ENCODE measurements around the gene NOL11.
"Not testable (repeated sequence)": the region's sequence is repeated elsewhere in the genome, so short reads cannot be mapped to it uniquely, and the experiment has no call there.

Gene NOL11

DNA sequence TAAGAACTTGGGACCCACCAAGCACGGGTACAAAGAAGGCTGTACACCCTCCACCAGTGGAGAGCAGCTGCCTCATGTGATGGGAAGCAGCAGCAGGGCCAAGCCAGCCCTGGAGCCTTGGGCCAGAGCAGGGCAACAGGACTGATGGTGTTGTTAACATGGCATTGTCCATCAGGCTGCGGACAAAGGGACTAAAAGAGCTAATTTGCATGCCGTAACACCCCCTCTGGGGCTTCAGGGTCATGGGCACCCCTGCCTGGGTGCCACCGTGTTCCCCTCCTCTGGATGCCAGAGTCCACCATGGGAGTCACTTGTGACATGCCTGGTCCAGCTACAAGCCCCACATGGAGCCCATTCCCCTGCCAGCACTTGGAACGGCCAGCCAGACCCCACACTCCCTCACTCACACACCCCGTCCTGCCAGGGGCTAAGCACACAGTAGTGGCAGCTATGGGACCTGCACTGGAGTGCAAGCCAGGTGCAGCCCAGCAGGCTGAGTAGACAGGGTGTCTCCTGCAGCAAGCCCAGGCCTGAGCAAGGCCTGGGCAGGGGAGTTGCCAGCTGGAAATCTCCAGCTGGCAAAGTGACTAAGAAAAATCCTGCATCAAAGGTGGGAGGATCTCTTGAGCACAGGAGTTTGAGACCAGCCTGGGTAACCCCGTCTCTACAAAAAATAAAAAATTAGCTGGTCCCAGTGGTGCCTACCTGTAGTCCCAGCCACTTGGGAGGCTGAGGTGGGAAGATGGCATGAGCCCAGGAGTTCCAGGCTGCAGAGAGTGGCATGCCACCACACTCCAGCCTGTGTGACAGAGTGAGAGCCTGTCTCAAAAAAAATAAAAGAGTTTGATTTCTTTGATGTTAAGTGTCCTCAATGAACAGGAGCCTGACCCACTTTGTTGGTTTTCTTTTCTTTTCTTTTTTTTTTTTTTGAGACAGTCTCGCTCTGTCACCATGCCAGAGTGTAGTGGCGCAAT is 33.7 kb downstream of the NOL11 start:
- H3K4ac ChIP-seq (ENCODE audit: low read depth, low read length), result no peak overlapping the region
- no peak overlapping the region for H2AK5ac ChIP-seq (ENCODE audit: low read length)
- H3K23ac ChIP-seq (ENCODE audit: low read length), result no peak overlapping the region
- no peak overlapping the region for H3K56ac ChIP-seq (ENCODE audit: low read length)
- H2BK15ac ChIP-seq (replicated peaks; ENCODE audit: low read depth), result no peak overlapping the region
- no peaks in the 10 kb centered on the region for H3K27me3 ChIP-seq (ENCODE audit: insufficient read depth, low read length, poor library complexity)
- H3K4me2 ChIP-seq (ENCODE audit: low read length), result no peak overlapping the region
- H3K79me1 ChIP-seq (ENCODE audit: low read length), result no peaks in the 10 kb centered on the region
- no peak overlapping the region for H3K9ac ChIP-seq (ENCODE audit: low read length)
- no peak for DNase-seq
- H3K79me2 ChIP-seq (ENCODE audit: control insufficient read depth, insufficient read depth, low read length), result no peaks in the 10 kb centered on the region
- no CpG with 5 or more reads among the region's 9 CpGs for WGBS (ENCODE audit: extremely low coverage, insufficient coverage, low lambda C conversion rate)
- H4K8ac ChIP-seq (ENCODE audit: low read depth, low read length), result no peak overlapping the region
- H3K18ac ChIP-seq (ENCODE audit: low read length), result no peak overlapping the region
- H3K4me1 ChIP-seq (ENCODE audit: control insufficient read depth, low read depth, low read length), result no peaks in the 10 kb centered on the region
- H3K4me3 ChIP-seq (ENCODE audit: low read length), result no peak overlapping the region
- H2BK120ac ChIP-seq (ENCODE audit: low read depth, low read length), result no peak overlapping the region
- no peak overlapping the region for H3K27ac ChIP-seq (ENCODE audit: low read depth, low read length)
- no peaks in the 10 kb centered on the region for H3K36me3 ChIP-seq (ENCODE audit: control insufficient read depth, insufficient read depth, low read length)
- no peak overlapping the region for H2BK5ac ChIP-seq (ENCODE audit: low read length)
- no peak overlapping the region for H4K5ac ChIP-seq (ENCODE audit: low read length)

DNA sequence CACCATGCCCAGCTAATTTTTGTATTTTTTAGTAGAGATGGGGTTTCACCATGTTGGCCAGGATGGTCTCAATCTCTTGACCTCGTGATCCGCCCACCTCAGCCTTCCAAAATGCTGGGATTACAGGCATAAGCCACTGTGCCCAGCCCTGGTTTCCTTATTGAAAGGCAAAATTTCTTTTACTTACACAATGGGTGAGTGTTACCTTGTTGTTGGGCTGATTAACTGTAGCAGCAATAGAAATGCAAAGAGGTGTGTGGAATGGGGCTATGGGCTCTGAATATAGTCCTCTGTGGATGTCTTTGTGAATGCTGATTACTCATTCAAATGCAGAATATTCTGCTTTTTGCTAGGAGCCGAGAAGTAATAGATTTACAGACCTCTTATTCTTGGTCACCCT is 34.4 kb downstream of the NOL11 start:
- DNase-seq; H3K18ac ChIP-seq (ENCODE audit: low read length); H3K4ac ChIP-seq (ENCODE audit: low read depth, low read length); H2AK5ac ChIP-seq (ENCODE audit: low read length); H3K4me2 ChIP-seq (ENCODE audit: low read length); H3K4me3 ChIP-seq (ENCODE audit: low read length); H3K36me3 ChIP-seq (ENCODE audit: control insufficient read depth, insufficient read depth, low read length); H2BK120ac ChIP-seq (ENCODE audit: low read depth, low read length); H3K27me3 ChIP-seq (ENCODE audit: insufficient read depth, low read length, poor library complexity); H3K23ac ChIP-seq (ENCODE audit: low read length); H3K79me1 ChIP-seq (ENCODE audit: low read length); H3K27ac ChIP-seq (ENCODE audit: low read depth, low read length); H4K8ac ChIP-seq (ENCODE audit: low read depth, low read length); H3K4me1 ChIP-seq (ENCODE audit: control insufficient read depth, low read depth, low read length); H4K5ac ChIP-seq (ENCODE audit: low read length); H2BK5ac ChIP-seq (ENCODE audit: low read length); H3K9ac ChIP-seq (ENCODE audit: low read length); H3K79me2 ChIP-seq (ENCODE audit: control insufficient read depth, insufficient read depth, low read length); H3K56ac ChIP-seq (ENCODE audit: low read length); H2BK15ac ChIP-seq (replicated peaks; ENCODE audit: low read depth): not testable (repeated sequence)
- no CpG with 5 or more reads among the region's 3 CpGs for WGBS (ENCODE audit: extremely low coverage, insufficient coverage, low lambda C conversion rate)

DNA sequence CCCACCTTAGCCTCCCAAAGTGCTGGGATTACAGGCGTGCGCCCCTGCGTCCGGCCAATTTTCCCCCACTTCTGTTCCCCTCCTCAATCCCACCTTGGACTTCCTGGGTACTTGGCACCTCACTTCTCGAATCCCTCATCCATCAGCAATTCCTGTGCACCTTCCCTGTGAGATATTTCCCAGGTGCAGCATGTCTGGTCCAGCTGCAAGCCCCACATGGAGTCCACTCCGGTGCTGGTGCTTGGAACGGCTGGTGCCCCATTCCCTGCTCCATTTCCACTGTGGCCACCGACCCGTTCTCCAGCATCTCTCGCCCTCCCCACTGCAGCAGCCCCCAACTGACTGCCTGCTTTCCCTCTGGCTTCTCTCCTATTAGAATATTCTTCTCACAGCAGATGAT is 35.3 kb downstream of the NOL11 start:
- no peak for DNase-seq
- Histone ChIP-seq H3K56ac (ENCODE audit: low read length) (no peak overlapping the region), H3K4ac (ENCODE audit: low read depth, low read length) (no peak overlapping the region), H3K4me1 (ENCODE audit: control insufficient read depth, low read depth, low read length) (no peaks in the 10 kb centered on the region), H3K18ac (ENCODE audit: low read length) (no peak overlapping the region), H3K36me3 (ENCODE audit: control insufficient read depth, insufficient read depth, low read length) (no peaks in the 10 kb centered on the region), H4K5ac (ENCODE audit: low read length) (no peak overlapping the region), H3K23ac (ENCODE audit: low read length) (no peak overlapping the region), H3K9ac (ENCODE audit: low read length) (no peak overlapping the region), H2BK15ac (replicated peaks; ENCODE audit: low read depth) (no peak overlapping the region), H3K27ac (ENCODE audit: low read depth, low read length) (no peak overlapping the region), H2AK5ac (ENCODE audit: low read length) (no peak overlapping the region), H3K27me3 (ENCODE audit: insufficient read depth, low read length, poor library complexity) (no peaks in the 10 kb centered on the region), H2BK120ac (ENCODE audit: low read depth, low read length) (no peak overlapping the region), H3K4me3 (ENCODE audit: low read length) (no peak overlapping the region), H3K79me2 (ENCODE audit: control insufficient read depth, insufficient read depth, low read length) (no peaks in the 10 kb centered on the region), H3K79me1 (ENCODE audit: low read length) (no peaks in the 10 kb centered on the region), H2BK5ac (ENCODE audit: low read length) (no peak overlapping the region), H4K8ac (ENCODE audit: low read depth, low read length) (no peak overlapping the region), H3K4me2 (ENCODE audit: low read length) (no peak overlapping the region)
- WGBS (ENCODE audit: extremely low coverage, insufficient coverage, low lambda C conversion rate), result no CpG with 5 or more reads among the region's 10 CpGs

DNA sequence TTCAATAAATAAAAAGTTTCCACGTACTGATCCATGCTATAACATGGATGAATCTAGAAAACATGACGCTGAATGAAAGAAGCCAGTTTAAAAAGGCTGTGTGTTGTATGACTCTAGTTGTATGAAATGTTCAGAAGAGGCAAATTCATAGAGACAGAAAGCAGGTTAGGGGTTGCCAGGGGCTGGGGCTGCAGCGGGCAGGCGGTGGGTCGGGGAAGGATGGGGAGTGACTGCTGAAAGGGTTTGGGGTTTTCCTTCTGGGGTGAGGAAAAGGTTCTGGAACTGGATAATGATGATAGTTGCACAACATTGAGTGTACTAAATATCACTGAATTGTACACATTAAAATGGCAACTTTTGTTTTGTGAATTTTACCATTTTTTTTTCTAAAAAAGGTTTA is 36.3 kb downstream of the NOL11 start:
- Histone ChIP-seq H3K18ac (ENCODE audit: low read length) (no peak overlapping the region), H4K5ac (ENCODE audit: low read length) (no peak overlapping the region), H3K4me3 (ENCODE audit: low read length) (no peak overlapping the region), H3K4me1 (ENCODE audit: control insufficient read depth, low read depth, low read length) (no peaks in the 10 kb centered on the region), H2BK120ac (ENCODE audit: low read depth, low read length) (no peak overlapping the region), H3K36me3 (ENCODE audit: control insufficient read depth, insufficient read depth, low read length) (no peaks in the 10 kb centered on the region), H2AK5ac (ENCODE audit: low read length) (no peak overlapping the region), H3K9ac (ENCODE audit: low read length) (no peak overlapping the region), H3K56ac (ENCODE audit: low read length) (no peak overlapping the region), H2BK15ac (replicated peaks; ENCODE audit: low read depth) (no peak overlapping the region), H3K79me1 (ENCODE audit: low read length) (no peaks in the 10 kb centered on the region), H3K79me2 (ENCODE audit: control insufficient read depth, insufficient read depth, low read length) (no peaks in the 10 kb centered on the region), H3K27ac (ENCODE audit: low read depth, low read length) (no peak overlapping the region), H2BK5ac (ENCODE audit: low read length) (no peak overlapping the region), H3K4me2 (ENCODE audit: low read length) (no peak overlapping the region), H4K8ac (ENCODE audit: low read depth, low read length) (no peak overlapping the region), H3K23ac (ENCODE audit: low read length) (no peak overlapping the region), H3K4ac (ENCODE audit: low read depth, low read length) (no peak overlapping the region), H3K27me3 (ENCODE audit: insufficient read depth, low read length, poor library complexity) (no peaks in the 10 kb centered on the region)
- DNase-seq, result no peak
- WGBS (ENCODE audit: extremely low coverage, insufficient coverage, low lambda C conversion rate), result no CpG with 5 or more reads among the region's 5 CpGs

DNA sequence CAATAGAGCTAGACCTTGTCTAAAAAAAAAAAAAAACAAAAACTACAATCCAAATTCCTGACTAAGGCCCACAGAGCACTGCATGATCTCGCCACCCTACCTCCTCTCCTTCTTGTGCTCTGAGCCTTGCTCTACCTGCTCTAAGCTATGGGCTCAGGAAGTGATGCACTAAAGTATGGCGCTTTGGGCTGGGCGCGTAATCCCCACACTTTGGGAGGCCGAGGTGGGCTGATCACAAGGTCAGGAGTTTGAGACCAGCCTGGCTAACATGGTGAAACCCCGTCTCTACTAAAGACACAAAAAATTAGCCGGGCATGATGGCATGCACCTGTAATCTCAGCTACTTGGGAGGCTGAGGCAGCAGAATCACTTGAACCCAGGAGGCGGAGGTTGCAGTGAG is 37.0 kb downstream of the NOL11 start:
- not testable (repeated sequence) for H4K8ac ChIP-seq (ENCODE audit: low read depth, low read length); H2BK120ac ChIP-seq (ENCODE audit: low read depth, low read length); H3K9ac ChIP-seq (ENCODE audit: low read length); H3K27ac ChIP-seq (ENCODE audit: low read depth, low read length); H2BK15ac ChIP-seq (replicated peaks; ENCODE audit: low read depth); H2BK5ac ChIP-seq (ENCODE audit: low read length); H3K4me2 ChIP-seq (ENCODE audit: low read length); DNase-seq; H3K4me3 ChIP-seq (ENCODE audit: low read length); H2AK5ac ChIP-seq (ENCODE audit: low read length); H3K4ac ChIP-seq (ENCODE audit: low read depth, low read length); H3K4me1 ChIP-seq (ENCODE audit: control insufficient read depth, low read depth, low read length); H3K79me2 ChIP-seq (ENCODE audit: control insufficient read depth, insufficient read depth, low read length); H3K36me3 ChIP-seq (ENCODE audit: control insufficient read depth, insufficient read depth, low read length); H3K18ac ChIP-seq (ENCODE audit: low read length); H3K27me3 ChIP-seq (ENCODE audit: insufficient read depth, low read length, poor library complexity); H3K79me1 ChIP-seq (ENCODE audit: low read length); H3K23ac ChIP-seq (ENCODE audit: low read length); H4K5ac ChIP-seq (ENCODE audit: low read length); H3K56ac ChIP-seq (ENCODE audit: low read length)
- WGBS (ENCODE audit: extremely low coverage, insufficient coverage, low lambda C conversion rate), result no CpG with 5 or more reads among the region's 8 CpGs

DNA sequence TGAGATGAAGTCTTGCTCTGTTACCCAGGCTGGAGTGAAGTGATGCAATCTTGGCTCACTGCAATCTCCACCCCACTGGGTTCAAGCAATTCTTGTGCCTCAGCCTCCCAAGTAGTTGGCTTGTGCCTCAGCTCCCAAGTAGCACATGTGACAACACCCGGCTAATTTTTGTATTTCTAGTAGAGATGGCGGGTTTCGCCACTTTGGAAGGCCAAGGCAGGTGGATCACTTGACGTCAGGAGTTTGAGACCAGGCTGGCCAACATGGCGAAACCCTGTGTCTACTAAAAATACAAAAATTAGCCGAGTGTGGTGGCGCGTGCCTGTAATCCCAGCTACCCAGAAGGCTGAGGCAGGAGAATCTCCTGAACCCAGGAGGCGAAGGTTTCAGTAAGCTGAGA is 39.0 kb downstream of the NOL11 start:
- not testable (repeated sequence) for H3K56ac ChIP-seq (ENCODE audit: low read length); H3K27ac ChIP-seq (ENCODE audit: low read depth, low read length); H3K4me2 ChIP-seq (ENCODE audit: low read length); H3K4ac ChIP-seq (ENCODE audit: low read depth, low read length); H3K4me3 ChIP-seq (ENCODE audit: low read length); H2AK5ac ChIP-seq (ENCODE audit: low read length); H3K79me1 ChIP-seq (ENCODE audit: low read length); H4K8ac ChIP-seq (ENCODE audit: low read depth, low read length); H4K5ac ChIP-seq (ENCODE audit: low read length); H3K4me1 ChIP-seq (ENCODE audit: control insufficient read depth, low read depth, low read length); DNase-seq; H2BK15ac ChIP-seq (replicated peaks; ENCODE audit: low read depth); H3K36me3 ChIP-seq (ENCODE audit: control insufficient read depth, insufficient read depth, low read length); H2BK5ac ChIP-seq (ENCODE audit: low read length); H2BK120ac ChIP-seq (ENCODE audit: low read depth, low read length); H3K79me2 ChIP-seq (ENCODE audit: control insufficient read depth, insufficient read depth, low read length); H3K27me3 ChIP-seq (ENCODE audit: insufficient read depth, low read length, poor library complexity); H3K18ac ChIP-seq (ENCODE audit: low read length); H3K23ac ChIP-seq (ENCODE audit: low read length); H3K9ac ChIP-seq (ENCODE audit: low read length)
- no CpG with 5 or more reads among the region's 9 CpGs for WGBS (ENCODE audit: extremely low coverage, insufficient coverage, low lambda C conversion rate)
